Bronchial smooth muscle cell (primary cell): ENCODE data around the gene KRTAP1-1. TPM values are rescaled to one million over a fixed set of nuclear protein-coding genes. Genes with fewer than 3 reads are reported as not detected.

Experiments
- total RNA-seq: library from RNA; depleted of rRNA; stranded (reverse); fragments of >200 nt; gene quantifications from 2 replicates; pipeline ENCODE4 v1.2.1, GENCODE V29; 2014

Gene KRTAP1-1, protein sequence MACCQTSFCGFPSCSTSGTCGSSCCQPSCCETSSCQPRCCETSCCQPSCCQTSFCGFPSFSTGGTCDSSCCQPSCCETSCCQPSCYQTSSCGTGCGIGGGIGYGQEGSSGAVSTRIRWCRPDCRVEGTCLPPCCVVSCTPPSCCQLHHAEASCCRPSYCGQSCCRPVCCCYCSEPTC
- total RNA-seq: not detected in 2 replicates

GRCh38 chr17:41040783-41041571, at the start of gene KRTAP1-1:
Gene KRTAP1-1 (minus strand): TSS chr17:41041450. CDS start chr17:41041397, 53 bp downstream.

DNA sequence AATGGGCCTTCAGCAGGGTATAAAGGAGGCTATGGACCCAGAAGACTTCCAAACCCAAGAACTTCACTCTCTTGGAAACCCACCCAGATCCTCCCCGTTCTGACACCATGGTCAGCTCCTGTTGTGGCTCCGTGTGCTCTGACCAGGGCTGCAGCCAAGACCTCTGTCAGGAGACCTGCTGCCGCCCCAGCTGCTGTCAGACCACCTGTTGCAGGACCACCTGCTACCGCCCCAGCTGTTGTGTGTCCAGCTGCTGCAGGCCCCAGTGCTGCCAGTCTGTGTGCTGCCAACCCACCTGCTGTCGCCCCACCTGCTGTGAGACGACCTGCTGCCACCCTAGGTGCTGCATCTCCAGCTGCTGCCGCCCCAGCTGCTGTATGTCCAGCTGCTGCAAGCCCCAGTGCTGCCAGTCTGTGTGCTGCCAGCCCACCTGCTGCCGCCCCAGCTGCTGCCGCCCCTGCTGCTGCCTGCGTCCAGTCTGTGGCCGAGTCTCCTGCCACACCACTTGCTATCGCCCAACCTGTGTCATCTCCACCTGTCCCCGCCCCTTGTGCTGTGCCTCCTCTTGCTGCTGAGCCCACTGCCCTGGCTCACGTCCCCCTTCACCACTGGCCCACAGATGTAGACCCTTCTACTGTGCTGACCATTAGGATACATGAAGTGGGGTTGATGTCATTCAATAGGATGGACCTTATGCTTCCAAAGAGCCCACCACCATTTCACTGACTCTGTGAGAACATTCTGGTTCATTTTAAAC, 43.0 kb upstream of the KRTAP1-1 start, which contains the start of gene KRTAP4-7:
Gene KRTAP4-7 (plus strand): TSS at position 51 of the 757 bp plus-strand sequence. CDS start 57 bp downstream, at position 108.

DNA sequence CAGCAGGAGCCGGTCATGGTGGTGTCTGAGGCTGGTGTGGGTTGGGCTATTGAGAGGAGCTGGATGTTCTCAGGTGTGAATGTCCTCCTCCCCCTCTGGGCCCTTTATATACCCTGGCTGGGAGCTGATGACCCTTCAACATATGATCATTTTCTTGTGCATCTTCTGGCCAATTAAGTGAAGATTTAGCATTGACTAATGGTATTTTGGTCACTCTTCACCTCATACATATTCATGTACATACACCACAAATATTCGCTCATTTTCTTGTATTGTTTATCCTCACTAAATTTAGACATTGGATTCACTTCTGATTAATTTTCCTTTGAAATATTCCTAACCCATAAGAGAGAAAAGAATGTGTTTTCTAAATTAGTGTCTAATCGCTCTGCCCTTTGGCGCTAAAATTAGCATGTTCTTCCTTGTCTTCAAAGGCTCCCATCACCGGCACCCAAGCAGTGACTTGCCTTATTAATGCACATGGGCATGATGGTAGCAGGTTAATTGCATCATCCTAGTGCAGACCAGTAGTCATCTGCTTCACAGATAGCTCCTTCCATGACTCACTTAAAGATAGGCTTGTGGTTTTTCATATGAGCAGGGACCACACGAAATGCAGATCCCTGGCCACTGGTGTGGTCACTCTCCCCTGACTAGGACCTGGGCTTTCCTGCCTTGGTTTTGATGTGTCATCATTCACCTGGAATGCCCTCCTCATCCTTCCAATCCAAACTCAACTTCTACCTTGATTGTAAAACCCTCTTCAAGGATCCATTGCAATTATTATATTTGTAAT, 24.8 kb upstream of the KRTAP1-1 start, which contains the start of gene KRTAP2-4:
Gene KRTAP2-4 (minus strand): TSS at position 51 of the 796 bp plus-strand sequence. CDS start 34 bp downstream, at position 17.

GRCh38 chr17:41060052-41060604, 18.9 kb upstream of the KRTAP1-1 start, which contains the start of gene KRTAP2-3:
Gene KRTAP2-3 (minus strand): TSS chr17:41060114. CDS start chr17:41060050, 64 bp downstream.

DNA sequence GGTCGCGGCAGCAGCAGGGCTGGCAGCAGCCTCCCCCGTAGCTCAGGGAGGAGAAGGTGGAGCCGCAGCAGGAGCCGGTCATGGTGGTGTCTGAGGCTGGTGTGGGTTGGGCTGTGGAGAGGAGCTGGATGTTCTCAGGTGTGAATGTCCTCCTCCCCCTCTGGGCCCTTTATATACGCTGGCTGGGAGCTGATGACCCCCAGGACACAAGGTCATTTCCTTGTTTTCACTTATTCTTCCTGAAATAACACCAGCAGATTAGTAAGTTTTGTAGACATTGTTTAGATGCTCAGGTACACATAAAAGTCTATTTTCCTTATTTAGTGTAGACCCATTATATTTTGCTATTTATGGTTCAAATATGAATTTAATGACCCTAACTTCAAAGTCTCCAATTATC, 13.9 kb upstream of the KRTAP1-1 start, which contains the start of gene KRTAP2-2:
Gene KRTAP2-2 (minus strand): TSS at position 101 of the 400 bp plus-strand sequence. CDS start 19 bp downstream, at position 82.

DNA sequence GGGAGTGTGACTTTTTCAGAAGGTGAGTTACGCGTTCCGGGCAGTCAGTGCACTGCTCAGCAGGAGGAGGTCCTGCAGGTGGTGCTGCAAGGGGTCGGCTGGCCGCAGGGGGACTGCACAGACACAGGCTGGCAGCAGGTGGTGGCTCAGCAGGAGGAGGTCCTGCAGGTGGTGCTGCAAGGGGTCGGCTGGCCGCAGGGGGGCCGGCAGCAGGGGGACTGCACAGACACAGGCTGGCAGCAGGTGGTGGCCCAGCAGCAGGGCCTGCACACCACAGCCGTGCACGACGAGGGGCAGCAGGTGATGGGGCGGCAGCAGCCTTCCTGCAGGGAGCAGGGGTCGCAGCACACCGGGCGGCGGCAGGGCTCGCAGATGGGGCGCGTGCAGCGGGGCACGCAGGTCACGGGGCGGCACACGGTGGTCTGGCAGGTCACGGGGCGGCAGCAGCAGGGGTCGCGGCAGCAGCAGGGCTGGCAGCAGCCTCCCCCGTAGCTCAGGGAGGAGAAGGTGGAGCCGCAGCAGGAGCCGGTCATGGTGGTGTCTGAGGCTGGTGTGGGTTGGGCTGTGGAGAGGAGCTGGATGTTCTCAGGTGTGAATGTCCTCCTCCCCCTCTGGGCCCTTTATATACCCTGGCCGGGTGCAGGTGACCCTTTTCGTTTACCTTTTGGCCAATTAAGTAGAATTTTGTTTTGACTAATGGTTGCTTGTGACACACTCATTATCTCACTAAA, 5.7 kb upstream of the KRTAP1-1 start, which contains the start of gene KRTAP2-1:
Gene KRTAP2-1 (minus strand): TSS at position 582 of the 731 bp plus-strand sequence. CDS start 49 bp downstream, at position 533.

GRCh38 chr17:41034346-41034935, 6.8 kb downstream of the KRTAP1-1 start, which contains the start of gene KRTAP1-3:
Gene KRTAP1-3 (minus strand): TSS chr17:41034874. CDS start chr17:41034821, 53 bp downstream.

GRCh38 chr17:41029633-41030245, 11.5 kb downstream of the KRTAP1-1 start, which contains the start of gene KRTAP1-4:
Gene KRTAP1-4 (minus strand): TSS chr17:41030195. CDS start chr17:41030078, 117 bp downstream.

GRCh38 chr17:41026715-41027471, 14.4 kb downstream of the KRTAP1-1 start, which contains the start of gene KRTAP1-5:
Gene KRTAP1-5 (minus strand): TSS chr17:41027208. CDS start chr17:41027155, 53 bp downstream.

DNA sequence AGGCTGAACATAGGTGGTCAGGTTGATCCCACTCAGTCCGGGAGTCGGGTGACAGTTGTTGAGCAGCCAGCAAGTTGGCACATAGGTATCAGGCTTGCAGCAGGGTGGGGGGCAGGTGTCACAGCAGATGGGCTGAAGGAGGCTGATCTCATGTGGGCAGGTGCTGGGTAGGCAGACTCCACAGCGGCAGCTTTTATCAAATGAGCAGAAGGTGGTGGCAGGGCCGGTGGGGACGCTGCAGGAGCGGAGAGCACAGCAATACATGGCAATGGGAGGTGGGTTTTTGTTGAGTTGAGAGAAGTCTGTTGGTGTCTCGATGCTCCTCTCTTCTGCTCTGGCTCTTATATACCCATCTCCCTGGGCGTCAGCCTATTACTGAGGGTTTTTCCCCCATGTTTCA, 32.4 kb downstream of the KRTAP1-1 start, which contains the start of gene KRTAP3-1:
Gene KRTAP3-1 (minus strand): TSS at position 318 of the 400 bp plus-strand sequence. CDS start 54 bp downstream, at position 264.

GRCh38 chr17:40999563-40999962, 41.7 kb downstream of the KRTAP1-1 start, which contains the start of gene KRTAP3-2:
Gene KRTAP3-2 (minus strand): TSS chr17:40999906. CDS start chr17:40999853, 53 bp downstream.

GRCh38 chr17:40993839-40994238, 47.4 kb downstream of the KRTAP1-1 start, which contains the start of gene KRTAP3-3:
Gene KRTAP3-3 (minus strand): TSS chr17:40994164. CDS start chr17:40994097, 67 bp downstream.

Other genes starting within 250 kb of the KRTAP1-1 start
- gene KRT28, start 241.5 kb downstream of the KRTAP1-1 start, total RNA-seq: not detected in 2 replicates
- gene KRT10, start 218.8 kb downstream of the KRTAP1-1 start, total RNA-seq: 2.2 and 4.3 TPM in 2 replicates
- gene KRT12, start 174.2 kb downstream of the KRTAP1-1 start, total RNA-seq: not detected in 2 replicates
- not detected in 2 replicates for gene KRT20, start 156.2 kb downstream of the KRTAP1-1 start, total RNA-seq
- gene KRT23, start 103.8 kb downstream of the KRTAP1-1 start, total RNA-seq: 0.16 and 1.1 TPM in 2 replicates
- gene KRT39, start 74.5 kb downstream of the KRTAP1-1 start, total RNA-seq: 0.16 and 0.17 TPM in 2 replicates
- gene KRT40, start 57.1 kb downstream of the KRTAP1-1 start, total RNA-seq: not detected in 2 replicates
- gene KRTAP3-3, start 47.3 kb downstream of the KRTAP1-1 start, total RNA-seq: not detected in 2 replicates
- not detected in 2 replicates for gene KRTAP3-2, start 41.5 kb downstream of the KRTAP1-1 start, total RNA-seq
- not detected in 2 replicates for gene KRTAP3-1, start 32.3 kb downstream of the KRTAP1-1 start, total RNA-seq
- not detected in 2 replicates for gene KRTAP1-5, start 14.2 kb downstream of the KRTAP1-1 start, total RNA-seq
- gene KRTAP1-4, start 11.3 kb downstream of the KRTAP1-1 start, total RNA-seq: not detected in 2 replicates
- gene KRTAP1-3, start 6.6 kb downstream of the KRTAP1-1 start, total RNA-seq: not detected in 2 replicates
- not detected in 2 replicates for gene KRTAP2-1, start 5.9 kb upstream of the KRTAP1-1 start, total RNA-seq
- not detected in 2 replicates for gene KRTAP2-2, start 13.8 kb upstream of the KRTAP1-1 start, total RNA-seq
- gene KRTAP2-3, start 18.7 kb upstream of the KRTAP1-1 start, total RNA-seq: not detected in 2 replicates
- gene KRTAP2-4, start 24.4 kb upstream of the KRTAP1-1 start, total RNA-seq: not detected in 2 replicates
- not detected in 2 replicates for gene KRTAP4-7, start 42.7 kb upstream of the KRTAP1-1 start, total RNA-seq
- gene KRTAP4-8, start 56.7 kb upstream of the KRTAP1-1 start, total RNA-seq: not detected in 2 replicates
- not detected in 2 replicates for gene KRTAP4-16, start 60.8 kb upstream of the KRTAP1-1 start, total RNA-seq
- not detected in 2 replicates for gene KRTAP4-9, start 63.9 kb upstream of the KRTAP1-1 start, total RNA-seq
- gene KRTAP4-11, start 76.9 kb upstream of the KRTAP1-1 start, total RNA-seq: not detected in 2 replicates
- not detected in 2 replicates for gene KRTAP4-12, start 82.7 kb upstream of the KRTAP1-1 start, total RNA-seq
- gene KRTAP4-6, start 99.1 kb upstream of the KRTAP1-1 start, total RNA-seq: not detected in 2 replicates
- gene KRTAP4-5, start 108.4 kb upstream of the KRTAP1-1 start, total RNA-seq: not detected in 2 replicates
- not detected in 2 replicates for gene KRTAP4-4, start 119.3 kb upstream of the KRTAP1-1 start, total RNA-seq
- gene KRTAP4-3, start 126.8 kb upstream of the KRTAP1-1 start, total RNA-seq: not detected in 2 replicates
- gene KRTAP4-2, start 136.8 kb upstream of the KRTAP1-1 start, total RNA-seq: not detected in 2 replicates
- gene KRTAP4-1, start 143.5 kb upstream of the KRTAP1-1 start, total RNA-seq: not detected in 2 replicates
- gene KRTAP9-1, start 148.4 kb upstream of the KRTAP1-1 start, total RNA-seq: not detected in 2 replicates
- gene KRTAP9-2, start 185.2 kb upstream of the KRTAP1-1 start, total RNA-seq: not detected in 2 replicates
- not detected in 2 replicates for gene KRTAP9-3, start 191.0 kb upstream of the KRTAP1-1 start, total RNA-seq
- not detected in 2 replicates for gene KRTAP9-8, start 196.5 kb upstream of the KRTAP1-1 start, total RNA-seq
- gene KRTAP9-4, start 208.2 kb upstream of the KRTAP1-1 start, total RNA-seq: not detected in 2 replicates
- gene KRTAP9-9, start 213.9 kb upstream of the KRTAP1-1 start, total RNA-seq: not detected in 2 replicates
- gene KRTAP9-6, start 223.9 kb upstream of the KRTAP1-1 start, total RNA-seq: not detected in 2 replicates
- not detected in 2 replicates for gene KRTAP9-7, start 234.2 kb upstream of the KRTAP1-1 start, total RNA-seq